GM12801 (cell line): Measurements from ENCODE around the gene AP2A1.

ENCODE experiments used
- TF ChIP-seq, protein P1 (sequence below): IDR thresholded peaks from one replicate; pipeline ENCODE4 v1.5.1; 2011; ENCODE audit warnings: control low read depth; ENCODE audit not compliant: insufficient read length; ENCODE audit errors: extremely low read depth

Gene AP2A1

DNA sequence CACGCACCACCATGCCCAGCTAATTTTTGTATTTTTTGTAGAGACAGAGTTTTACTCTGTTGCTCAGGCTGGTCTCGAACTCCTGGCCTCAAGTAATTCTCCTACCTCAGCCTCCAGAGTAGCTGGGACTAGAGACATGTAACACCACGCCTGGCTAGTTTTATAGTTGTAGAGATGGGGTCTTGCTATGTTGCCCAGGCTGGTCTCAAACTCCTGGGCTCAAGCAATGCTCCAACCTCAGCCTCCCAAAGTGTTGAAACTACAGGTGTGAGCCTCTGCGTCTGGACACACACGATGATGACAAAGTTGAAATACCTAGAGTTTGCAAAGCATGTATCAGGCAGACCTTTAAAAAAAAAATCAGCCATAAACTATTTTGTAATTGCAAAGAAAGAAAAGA lies 79.6 kb downstream of the AP2A1 start:
- TF ChIP-seq, protein P1, sequence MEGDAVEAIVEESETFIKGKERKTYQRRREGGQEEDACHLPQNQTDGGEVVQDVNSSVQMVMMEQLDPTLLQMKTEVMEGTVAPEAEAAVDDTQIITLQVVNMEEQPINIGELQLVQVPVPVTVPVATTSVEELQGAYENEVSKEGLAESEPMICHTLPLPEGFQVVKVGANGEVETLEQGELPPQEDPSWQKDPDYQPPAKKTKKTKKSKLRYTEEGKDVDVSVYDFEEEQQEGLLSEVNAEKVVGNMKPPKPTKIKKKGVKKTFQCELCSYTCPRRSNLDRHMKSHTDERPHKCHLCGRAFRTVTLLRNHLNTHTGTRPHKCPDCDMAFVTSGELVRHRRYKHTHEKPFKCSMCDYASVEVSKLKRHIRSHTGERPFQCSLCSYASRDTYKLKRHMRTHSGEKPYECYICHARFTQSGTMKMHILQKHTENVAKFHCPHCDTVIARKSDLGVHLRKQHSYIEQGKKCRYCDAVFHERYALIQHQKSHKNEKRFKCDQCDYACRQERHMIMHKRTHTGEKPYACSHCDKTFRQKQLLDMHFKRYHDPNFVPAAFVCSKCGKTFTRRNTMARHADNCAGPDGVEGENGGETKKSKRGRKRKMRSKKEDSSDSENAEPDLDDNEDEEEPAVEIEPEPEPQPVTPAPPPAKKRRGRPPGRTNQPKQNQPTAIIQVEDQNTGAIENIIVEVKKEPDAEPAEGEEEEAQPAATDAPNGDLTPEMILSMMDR, result no peak

DNA sequence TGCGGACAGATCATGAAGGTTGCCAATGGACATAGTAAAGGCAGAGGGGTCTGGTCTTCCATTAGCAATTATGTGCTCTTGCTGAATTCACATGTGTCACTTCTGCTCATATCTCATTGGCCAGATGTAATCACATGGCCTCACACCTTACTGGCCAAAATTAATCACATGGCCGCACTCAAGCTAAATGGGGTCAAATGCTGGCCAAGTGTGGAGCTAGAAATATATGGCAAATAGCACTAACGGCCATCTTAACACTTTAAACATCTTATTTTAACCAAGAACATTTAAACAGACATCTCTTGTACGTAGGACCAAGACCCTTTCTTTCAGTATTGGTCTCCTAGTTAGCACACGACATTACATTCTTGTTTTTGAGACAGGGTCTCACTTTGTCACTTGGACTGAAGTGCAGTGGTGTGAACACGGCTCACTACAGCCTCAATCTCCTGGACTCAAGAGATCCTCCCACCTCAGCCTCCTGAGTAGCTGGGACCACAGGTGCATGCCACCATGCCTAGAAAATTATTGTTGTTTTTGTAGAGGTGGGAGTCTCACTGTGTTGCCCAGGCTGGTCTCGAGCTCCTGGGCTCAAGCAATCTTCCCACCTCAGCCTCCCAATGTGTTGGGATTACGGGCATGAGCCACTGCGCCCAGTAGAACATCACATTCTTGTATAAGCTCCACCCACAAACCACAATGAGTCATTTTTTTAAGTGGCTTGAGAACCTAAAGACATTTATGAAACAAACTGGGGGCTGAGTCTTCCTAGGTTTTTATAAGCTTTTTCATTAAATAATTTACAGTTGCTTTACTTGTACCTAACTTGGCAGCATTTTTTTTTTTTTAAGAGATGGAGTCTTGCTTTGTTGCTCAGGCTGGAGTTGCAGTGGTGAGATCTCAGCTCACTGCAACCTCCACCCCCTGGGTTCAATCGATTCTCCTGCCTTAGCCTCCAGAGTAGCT lies 81.2 kb downstream of the AP2A1 start:
- TF ChIP-seq, protein P1, result no peak

GRCh38 chr19:49848938-49849337 lies 82.1 kb downstream of the AP2A1 start:
- TF ChIP-seq, protein P1, result no peak

DNA sequence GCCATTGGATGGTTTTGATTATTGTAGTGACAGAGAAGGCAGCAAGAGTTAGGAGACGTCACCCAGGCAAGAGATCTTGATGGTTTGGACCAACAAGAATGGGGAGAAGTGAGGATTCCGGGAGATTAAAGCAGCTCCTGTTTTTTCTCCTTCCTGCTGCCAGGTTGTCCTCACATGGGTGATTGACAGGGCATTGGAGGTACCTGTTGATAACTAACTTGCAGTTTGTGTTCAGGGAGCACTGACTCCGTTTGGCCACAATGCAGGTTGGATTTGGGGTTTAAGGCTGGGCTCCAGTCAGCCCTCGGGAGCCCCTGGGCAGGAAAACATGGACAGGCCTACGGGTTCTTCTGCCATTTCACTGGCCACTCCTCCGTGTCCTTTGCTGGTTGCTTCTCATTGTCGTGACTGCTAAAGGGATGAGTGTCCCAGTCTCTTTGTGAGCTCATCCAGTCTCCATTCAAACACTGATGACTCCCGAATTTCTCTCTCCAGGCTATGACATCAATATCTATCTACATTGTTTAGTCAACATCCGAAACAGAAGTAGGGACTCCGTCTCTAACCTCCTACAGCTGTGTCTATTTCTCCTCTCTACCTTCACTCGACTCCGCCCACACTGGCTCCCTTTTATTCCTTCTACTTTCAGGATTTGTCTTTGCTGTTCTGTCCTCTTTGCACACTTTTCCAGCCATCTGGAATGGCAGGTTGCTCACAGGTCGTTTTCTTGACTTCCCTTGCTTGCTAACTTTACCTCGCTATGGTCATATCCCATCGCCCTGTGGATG lies 82.8 kb downstream of the AP2A1 start:
- TF ChIP-seq, protein P1, result no peak

GRCh38 chr19:49850221-49850486 lies 83.4 kb downstream of the AP2A1 start:
- TF ChIP-seq, protein P1, result no peak

DNA sequence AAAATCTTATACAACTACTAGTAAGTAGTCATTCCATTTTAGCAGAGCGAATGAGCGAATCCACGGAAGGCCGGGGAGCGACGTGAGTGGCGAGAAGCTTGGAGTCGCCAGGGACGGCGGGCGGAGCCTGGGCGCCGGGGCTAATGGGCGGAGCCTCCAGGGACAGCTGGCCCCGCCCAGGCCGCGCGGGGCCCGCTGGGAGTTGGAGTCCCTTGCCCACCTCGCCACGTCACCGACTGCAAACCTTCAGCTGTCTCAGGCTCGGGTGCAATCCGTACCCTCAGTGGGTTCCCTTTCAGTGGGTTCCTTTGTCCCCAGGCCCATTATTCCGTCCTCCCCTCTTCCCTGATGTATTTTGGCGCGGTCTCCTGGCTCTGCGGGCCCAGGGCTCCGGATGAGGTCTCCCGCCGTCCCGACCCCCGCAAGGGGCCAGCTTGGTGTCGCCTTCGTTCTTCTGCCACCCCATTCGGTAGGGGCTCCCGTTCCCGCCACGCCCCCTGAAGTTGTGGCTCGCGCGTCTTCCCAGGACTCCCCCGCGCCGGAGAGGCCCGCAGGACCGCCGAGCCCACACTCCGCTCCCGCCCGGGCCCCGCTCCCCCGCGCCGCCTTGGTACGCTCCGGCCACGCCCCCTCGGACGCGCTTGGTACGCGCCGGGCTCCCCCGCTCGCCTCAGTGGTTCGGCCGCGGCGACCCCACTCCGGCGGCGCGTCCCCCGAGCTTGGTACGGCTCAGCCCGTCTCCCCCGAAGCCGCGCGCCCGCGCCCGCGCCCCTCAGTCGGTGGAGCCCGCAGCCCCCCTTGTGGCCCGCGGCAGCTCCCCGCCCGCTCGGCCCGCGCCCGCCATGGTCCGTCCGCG lies 83.9 kb downstream of the AP2A1 start, which contains the start of gene PTOV1:
Gene PTOV1, plus strand, starts transcription at position 673 of the 856 bp plus-strand sequence.
- TF ChIP-seq, protein P1, result no peak
